BJ (cell line): ENCODE data around the gene REEP1. TPM values are rescaled to one million over a fixed set of nuclear protein-coding genes. Genes with fewer than 3 reads are reported as not detected.
A peak's percentile ranks its signal among the peaks of the same experiment; 100 is the strongest.

Experiments
- CTCF ChIA-PET: fragments of 350-600 bp; formaldehyde crosslinking; extraction: SDS; loops from one replicate; lab custom pipeline; 2021; ENCODE audit warnings: antibody characterized with exemption, inconsistent platforms; lab: Yijun Ruan, JAX
- POLR2A ChIA-PET: fragments of 300-600 bp; sonication (Branson Sonifier 250); formaldehyde crosslinking; extraction: SDS; loops from one replicate; lab custom pipeline; 2021; ENCODE audit warnings: antibody characterized with exemption; lab: Charles Lee
- DNase-seq: peaks from one replicate; pipeline ENCODE4 v3.0.0-alpha.2; 2011; ENCODE audit warnings: low read depth
- H3K27me3 ChIP-seq: 2 replicates; pipeline ENCODE4 v1.6.0; 2011; ENCODE audit warnings: low read length; ENCODE audit not compliant: control insufficient read depth, insufficient read depth
- H3K36me3 ChIP-seq: 2 replicates; pipeline ENCODE4 v1.5.1; 2011; ENCODE audit warnings: low read length; ENCODE audit not compliant: control insufficient read depth, insufficient read depth
- H3K4me3 ChIP-seq: 2 replicates; pipeline ENCODE4 v1.5.1; 2011; ENCODE audit warnings: low read depth, mild to moderate bottlenecking, control low read depth, low read length
- CTCF ChIP-seq: IDR thresholded peaks from 2 replicates; pipeline ENCODE4 v1.5.1; 2011; ENCODE audit warnings: low read depth, mild to moderate bottlenecking, control low read depth, inconsistent platforms, low read length, moderate library complexity; ENCODE audit not compliant: insufficient read depth
- polyA plus RNA-seq: library from polyadenylated mRNA; depleted of rRNA; stranded (reverse); fragments of >200 nt; gene quantifications from 2 replicates; pipeline ENCODE4 v1.2.3, GENCODE V29; 2011

REEP1 gene
- polyA plus RNA-seq, 1 experiment: 0.13 TPM

- Histone ChIP-seq H3K4me3 (no peak overlapping the region), H3K36me3 (no peaks in the 10 kb centered on the region), H3K27me3 (peaks cover 9% of the 10 kb centered on the region)
- DNase-seq: no peak
- peak; percentile 15; the same call in 1 of the 2 replicates for TF ChIP-seq CTCF
- CTCF ChIA-PET: interaction anchor here (0.6 to 1.0 kb wide), 2 partner anchors 76 to 77 kb away, joined by 3 read pairs; no protein-coding TSS in a partner anchor
- POLR2A ChIA-PET: no interaction called here
These were observed 39.9 kb downstream of the REEP1 start for GRCh38 chr2:86297382-86298147.

DNA sequence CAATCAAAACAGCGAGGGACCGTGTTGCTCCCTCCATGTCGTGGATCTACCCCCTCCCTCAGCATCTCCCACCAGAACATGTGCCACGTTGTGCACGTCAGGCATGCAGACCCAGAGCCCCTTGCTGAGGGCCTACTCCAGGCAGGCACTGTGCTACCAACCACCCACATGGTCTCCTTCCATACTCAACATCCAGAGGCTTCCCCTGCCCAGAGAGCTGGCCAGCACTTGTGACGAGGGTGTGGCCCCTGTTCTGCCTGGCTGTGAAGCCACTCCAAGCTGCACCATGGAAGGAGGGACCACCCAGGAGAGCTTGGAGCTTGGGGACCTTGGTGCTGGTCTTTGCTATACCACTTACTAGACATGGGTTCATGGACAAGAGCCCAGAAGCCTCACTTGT, 40.5 kb downstream of the REEP1 start:
- TF ChIP-seq CTCF: no peak
- H3K4me3 ChIP-seq: no peak overlapping the region
- H3K27me3 ChIP-seq: peaks cover 9% of the 10 kb centered on the region
- no peaks in the 10 kb centered on the region for H3K36me3 ChIP-seq
- no peak for DNase-seq
- POLR2A ChIA-PET: no interaction called here
- CTCF ChIA-PET: interaction anchor here (0.6 to 1.0 kb wide), 2 partner anchors 75 to 76 kb away, joined by 3 read pairs; no protein-coding TSS in a partner anchor

DNA sequence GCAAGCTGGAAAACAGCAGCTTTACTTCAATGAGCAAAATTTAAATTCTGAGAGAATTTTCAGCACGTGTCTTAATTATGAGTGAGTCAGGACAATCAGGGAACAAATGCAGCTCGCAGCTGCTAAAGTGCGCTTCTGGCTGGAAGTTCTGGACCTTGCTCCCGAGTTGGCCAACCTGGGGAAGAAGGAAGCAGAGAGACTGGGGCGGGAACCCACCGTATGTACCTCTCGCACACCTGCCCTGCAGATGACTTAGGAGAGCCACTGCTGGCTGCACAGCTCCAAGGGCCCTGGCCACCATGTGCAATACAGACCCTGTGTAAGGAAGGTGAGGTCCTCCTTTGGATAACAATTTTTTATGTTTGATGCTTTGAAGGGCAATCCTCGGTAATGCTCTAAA, 42.4 kb downstream of the REEP1 start:
- no peak for TF ChIP-seq CTCF
- peaks cover 8% of the 10 kb centered on the region for H3K27me3 ChIP-seq
- POLR2A ChIA-PET: no interaction called here

GRCh38 chr2:86293612-86294011, 43.8 kb downstream of the REEP1 start:
- Histone ChIP-seq H3K27me3 (peaks cover 8% of the 10 kb centered on the region), H3K36me3 (no peaks in the 10 kb centered on the region), H3K4me3 (no peak overlapping the region)
- ChIA-PET CTCF (no interaction called here), POLR2A (no interaction called here)
- DNase-seq: no peak
- TF ChIP-seq CTCF: no peak

More for the DNA sequence above, 42.4 kb downstream of the REEP1 start:
- CTCF ChIA-PET: interaction anchor here (0.6 to 1.4 kb wide), 2 partner anchors 10 to 80 kb away, joined by 3 to 5 read pairs; no protein-coding TSS in a partner anchor
- no peak overlapping the region for H3K4me3 ChIP-seq
- no peaks in the 10 kb centered on the region for H3K36me3 ChIP-seq
- no peak for DNase-seq

GRCh38 chr2:86292571-86293515, 44.6 kb downstream of the REEP1 start:
- POLR2A ChIA-PET: no interaction called here
- no peak for TF ChIP-seq CTCF
- Histone ChIP-seq H3K4me3 (no peak overlapping the region), H3K27me3 (peaks cover 8% of the 10 kb centered on the region), H3K36me3 (no peaks in the 10 kb centered on the region)
- CTCF ChIA-PET: no interaction called here
- no peak for DNase-seq
